Neural cell (in vitro differentiated cells): ENCODE results near the gene SMTN. TPM values are rescaled to one million over a fixed set of nuclear protein-coding genes. Genes with fewer than 3 reads are reported as not detected.

ENCODE experiments used
- H2AFZ ChIP-seq: fragments of 200-600, 300-800 bp; sonication (generic), shearing (Covaris generic); 2 replicates; pipeline ENCODE4 v1.6.0; 2014; ENCODE audit warnings: low read depth, mild to moderate bottlenecking, antibody characterized with exemption, low read length, moderate library complexity
- H3F3A ChIP-seq: fragments of 200-600 bp; shearing (Covaris generic); 2 replicates; pipeline ENCODE4 v1.6.1; 2016; ENCODE audit warnings: mild to moderate bottlenecking, moderate library complexity, mixed read lengths, antibody characterized with exemption, low read length; ENCODE audit not compliant: insufficient read depth, poor library complexity, severe bottlenecking
- H3K27ac ChIP-seq: fragments of 200-600, 300-800 bp; sonication (generic), shearing (Covaris generic); 2 replicates; pipeline ENCODE4 v1.5.1; 2014; ENCODE audit warnings: mild to moderate bottlenecking, low read length, moderate library complexity
- H3K27me3 ChIP-seq: fragments of 300-800, 200-600 bp; sonication (generic), shearing (Covaris generic); 2 replicates; pipeline ENCODE4 v1.6.0; 2014; ENCODE audit warnings: mild to moderate bottlenecking, low read depth, low read length, moderate library complexity; ENCODE audit not compliant: insufficient read depth
- H3K36me3 ChIP-seq: fragments of 300-800, 200-600 bp; sonication (generic), shearing (Covaris generic); 2 replicates; pipeline ENCODE4 v1.5.1; 2014; ENCODE audit warnings: mild to moderate bottlenecking, antibody characterized with exemption, low read length, moderate library complexity; ENCODE audit not compliant: insufficient read depth
- H3K4me2 ChIP-seq: fragments of 300-800, 200-600 bp; sonication (generic), shearing (Covaris generic); 2 replicates; pipeline ENCODE4 v1.6.0; 2014; ENCODE audit warnings: mild to moderate bottlenecking, low read length
- H3K4me3 ChIP-seq: fragments of 300-800, 200-600 bp; sonication (generic), shearing (Covaris generic); 2 replicates; pipeline ENCODE4 v1.5.1; 2014; ENCODE audit warnings: mild to moderate bottlenecking, low read length, moderate library complexity
- H3K79me2 ChIP-seq: fragments of 200-600 bp; shearing (Covaris generic); replicated peaks from 2 replicates; pipeline ENCODE4 v1.6.0; 2014; ENCODE audit warnings: mild to moderate bottlenecking, low read length, moderate library complexity; ENCODE audit not compliant: insufficient read depth
- H3K9ac ChIP-seq: fragments of 300-800, 200-600 bp; sonication (generic), shearing (Covaris generic); 2 replicates; pipeline ENCODE4 v1.6.1; 2016; ENCODE audit warnings: mild to moderate bottlenecking, low read length, mixed read lengths
- H3K9me2 ChIP-seq: fragments of 200-600 bp; shearing (Covaris generic); 2 replicates; pipeline ENCODE4 v1.6.1; 2016; ENCODE audit warnings: mild to moderate bottlenecking, low read length, mixed read lengths; ENCODE audit not compliant: insufficient read depth
- H3K9me3 ChIP-seq: fragments of 200-600, 300-800 bp; sonication (generic), shearing (Covaris generic); 2 replicates; pipeline ENCODE4 v1.6.1; 2016; ENCODE audit warnings: mild to moderate bottlenecking, mixed run types, low read length, moderate library complexity, mixed read lengths
- H4K20me1 ChIP-seq: fragments of 200-600 bp; shearing (Covaris generic); 2 replicates; pipeline ENCODE4 v1.6.1; 2016; ENCODE audit warnings: mild to moderate bottlenecking, mixed run types; ENCODE audit not compliant: insufficient read depth
- CTCF ChIP-seq: fragments of 450-650 bp; IDR thresholded peaks from 2 replicates; pipeline ENCODE4 v1.5.1; 2014; ENCODE audit warnings: antibody characterized with exemption, mild to moderate bottlenecking, moderate library complexity; ENCODE audit not compliant: poor library complexity, severe bottlenecking
- EP300 ChIP-seq: fragments of 450-650 bp; conservative IDR thresholded peaks from 2 replicates; pipeline ENCODE4 v1.6.1; 2014; ENCODE audit warnings: antibody characterized with exemption, mild to moderate bottlenecking, moderate library complexity; ENCODE audit not compliant: poor library complexity, severe bottlenecking
- EZH2 ChIP-seq: fragments of 200-600, 300-800 bp; shearing (Covaris generic), sonication (generic); IDR thresholded peaks from 2 replicates; pipeline ENCODE4 v1.6.1; 2014; ENCODE audit warnings: antibody characterized with exemption, low read length, borderline replicate concordance, mild to moderate bottlenecking; ENCODE audit not compliant: insufficient read depth, poor library complexity, severe bottlenecking
- MXI1 ChIP-seq: fragments of 450-650 bp; conservative IDR thresholded peaks from 2 replicates; pipeline ENCODE4 v1.6.1; 2014; ENCODE audit warnings: antibody characterized with exemption, mild to moderate bottlenecking; ENCODE audit not compliant: poor library complexity, severe bottlenecking
- POLR2AphosphoS5 ChIP-seq: IDR thresholded peaks from 2 replicates; pipeline ENCODE4 v1.6.1; 2012
- RAD21 ChIP-seq: fragments of 450-650 bp; conservative IDR thresholded peaks from 2 replicates; pipeline ENCODE4 v1.6.1; 2014; ENCODE audit warnings: antibody characterized with exemption, mild to moderate bottlenecking, moderate library complexity
- REST ChIP-seq: IDR thresholded peaks from 2 replicates; pipeline ENCODE4 v1.6.1; 2012; ENCODE audit warnings: borderline replicate concordance
- SMC3 ChIP-seq: fragments of 450-650 bp; conservative IDR thresholded peaks from 2 replicates; pipeline ENCODE4 v1.6.1; 2014; ENCODE audit warnings: antibody characterized with exemption, mild to moderate bottlenecking, moderate library complexity; ENCODE audit not compliant: poor library complexity
- TAF1 ChIP-seq: IDR thresholded peaks from 2 replicates; pipeline ENCODE4 v1.6.1; 2012; ENCODE audit warnings: low read depth
- polyA plus RNA-seq: library from polyadenylated mRNA; depleted of rRNA; stranded (reverse); fragments of >200 nt; gene quantifications from 2 replicates; pipeline ENCODE4 v1.2.3, GENCODE V29; 2014

Gene SMTN
- polyA plus RNA-seq, 1 donor from 2014 or later, result 3.4 TPM

- no peaks in the 10 kb centered on the region for H3F3A ChIP-seq
- H3K36me3 ChIP-seq, result no peaks in the 10 kb centered on the region
- H3K9ac ChIP-seq, result peak overlapping the region; percentile 84
- TF ChIP-seq TAF1 (no peak), SMC3 (no peak), EZH2 (no peak), MXI1 (no peak), REST (no peak), POLR2AphosphoS5 (no peak), EP300 (no peak), RAD21 (no peak), CTCF (no peak)
- peak overlapping the region; percentile 86 for H2AFZ ChIP-seq
- peak overlapping the region; percentile 27 for H3K4me2 ChIP-seq
- H3K4me3 ChIP-seq, result peak overlapping the region; percentile 74
- H4K20me1 ChIP-seq, result no peaks in the 10 kb centered on the region
- H3K79me2 ChIP-seq, result no peaks in the 10 kb centered on the region
- no peaks in the 10 kb centered on the region for H3K9me3 ChIP-seq
- H3K9me2 ChIP-seq, result no peaks in the 10 kb centered on the region
- peak overlapping the region; percentile 46 for H3K27ac ChIP-seq
- H3K27me3 ChIP-seq, result no peaks in the 10 kb centered on the region
Observed at GRCh38 chr22:31123292-31123602, 42.1 kb downstream of the SMTN start.

- Histone ChIP-seq H3K9me2 (no peaks in the 10 kb centered on the region), H3K4me3 (no peak overlapping the region), H3K36me3 (no peaks in the 10 kb centered on the region), H3K9ac (no peak overlapping the region), H3K79me2 (no peaks in the 10 kb centered on the region), H3K27ac (no peak overlapping the region), H4K20me1 (no peaks in the 10 kb centered on the region), H3K27me3 (no peaks in the 10 kb centered on the region), H3F3A (no peaks in the 10 kb centered on the region), H2AFZ (no peak overlapping the region), H3K9me3 (no peaks in the 10 kb centered on the region), H3K4me2 (no peak overlapping the region)
- TF ChIP-seq TAF1, result no peak
Observed at GRCh38 chr22:31124290-31124689, 43.2 kb downstream of the SMTN start.

- Histone ChIP-seq H3K4me2 (no peak overlapping the region), H3K9ac (no peak overlapping the region), H3K27me3 (no peaks in the 10 kb centered on the region), H3K9me3 (no peaks in the 10 kb centered on the region), H4K20me1 (no peaks in the 10 kb centered on the region), H3K36me3 (no peaks in the 10 kb centered on the region), H3K79me2 (no peaks in the 10 kb centered on the region), H3K27ac (no peak overlapping the region), H3F3A (no peaks in the 10 kb centered on the region), H3K9me2 (no peaks in the 10 kb centered on the region), H2AFZ (no peak overlapping the region), H3K4me3 (no peak overlapping the region)
- no peak for TF ChIP-seq MXI1
Observed at GRCh38 chr22:31124811-31125465, 43.8 kb downstream of the SMTN start.
